ENCODE measurements around the gene NKTR.

DNA sequence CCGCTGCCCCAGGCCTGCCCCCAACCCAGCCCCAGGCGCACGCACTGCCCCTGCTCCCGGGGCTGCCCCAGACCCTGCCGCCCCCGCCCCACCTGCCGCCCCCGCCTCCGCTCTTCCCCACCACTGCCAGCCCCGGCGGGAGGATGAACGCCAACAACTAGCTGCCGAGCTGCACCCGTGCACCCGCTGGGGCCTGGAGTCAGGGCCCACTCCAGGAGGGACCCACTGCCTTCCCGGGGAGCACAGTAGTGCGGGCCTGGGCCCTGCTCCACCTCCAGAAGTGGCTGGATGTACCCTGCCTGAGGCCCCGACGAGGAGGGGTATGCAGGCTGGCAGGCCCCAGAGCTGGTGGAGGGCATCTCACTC is 63.9 kb downstream of the NKTR start:
- TF ChIP-seq ZSCAN20 (CRISPR knock-in tag; IDR thresholded peaks at IDR 0.05; ENCODE audit: borderline replicate concordance) (no peak), PHF21A (CRISPR knock-in tag; IDR thresholded peaks at IDR 0.05) (no peak), ZBTB38 (CRISPR knock-in tag; IDR thresholded peaks at IDR 0.05) (no peak), ZNF34 (CRISPR knock-in tag; IDR thresholded peaks at IDR 0.05; ENCODE audit: borderline replicate concordance) (no peak), YY1 (IDR thresholded peaks at IDR 0.05; ENCODE audit: insufficient read depth, insufficient replicate concordance, low read depth, low read length) (no peak), JARID2 (CRISPR knock-in tag; IDR thresholded peaks at IDR 0.05; ENCODE audit: insufficient replicate concordance) (no peak)
- TF ChIP-seq, protein P1, sequence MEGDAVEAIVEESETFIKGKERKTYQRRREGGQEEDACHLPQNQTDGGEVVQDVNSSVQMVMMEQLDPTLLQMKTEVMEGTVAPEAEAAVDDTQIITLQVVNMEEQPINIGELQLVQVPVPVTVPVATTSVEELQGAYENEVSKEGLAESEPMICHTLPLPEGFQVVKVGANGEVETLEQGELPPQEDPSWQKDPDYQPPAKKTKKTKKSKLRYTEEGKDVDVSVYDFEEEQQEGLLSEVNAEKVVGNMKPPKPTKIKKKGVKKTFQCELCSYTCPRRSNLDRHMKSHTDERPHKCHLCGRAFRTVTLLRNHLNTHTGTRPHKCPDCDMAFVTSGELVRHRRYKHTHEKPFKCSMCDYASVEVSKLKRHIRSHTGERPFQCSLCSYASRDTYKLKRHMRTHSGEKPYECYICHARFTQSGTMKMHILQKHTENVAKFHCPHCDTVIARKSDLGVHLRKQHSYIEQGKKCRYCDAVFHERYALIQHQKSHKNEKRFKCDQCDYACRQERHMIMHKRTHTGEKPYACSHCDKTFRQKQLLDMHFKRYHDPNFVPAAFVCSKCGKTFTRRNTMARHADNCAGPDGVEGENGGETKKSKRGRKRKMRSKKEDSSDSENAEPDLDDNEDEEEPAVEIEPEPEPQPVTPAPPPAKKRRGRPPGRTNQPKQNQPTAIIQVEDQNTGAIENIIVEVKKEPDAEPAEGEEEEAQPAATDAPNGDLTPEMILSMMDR (CRISPR knock-in tag; IDR thresholded peaks at IDR 0.05) = no peak
